22Rv1 (cell line): ENCODE results near the gene CNGA3.

Source experiments
- H3K27ac ChIP-seq: fragments of 450-650 bp; 2 replicates; pipeline ENCODE4 v1.5.1; 2017
- ZFX ChIP-seq: fragments of 450-650 bp; IDR thresholded peaks from 2 replicates; pipeline ENCODE4 v1.6.1; 2017; ENCODE audit warnings: antibody characterized with exemption, borderline replicate concordance
- TF ChIP-seq, protein P1 (sequence below): fragments of 450-650 bp; IDR thresholded peaks from 2 replicates; pipeline ENCODE4 v1.5.1; 2017; ENCODE audit warnings: mild to moderate bottlenecking

Gene CNGA3

DNA sequence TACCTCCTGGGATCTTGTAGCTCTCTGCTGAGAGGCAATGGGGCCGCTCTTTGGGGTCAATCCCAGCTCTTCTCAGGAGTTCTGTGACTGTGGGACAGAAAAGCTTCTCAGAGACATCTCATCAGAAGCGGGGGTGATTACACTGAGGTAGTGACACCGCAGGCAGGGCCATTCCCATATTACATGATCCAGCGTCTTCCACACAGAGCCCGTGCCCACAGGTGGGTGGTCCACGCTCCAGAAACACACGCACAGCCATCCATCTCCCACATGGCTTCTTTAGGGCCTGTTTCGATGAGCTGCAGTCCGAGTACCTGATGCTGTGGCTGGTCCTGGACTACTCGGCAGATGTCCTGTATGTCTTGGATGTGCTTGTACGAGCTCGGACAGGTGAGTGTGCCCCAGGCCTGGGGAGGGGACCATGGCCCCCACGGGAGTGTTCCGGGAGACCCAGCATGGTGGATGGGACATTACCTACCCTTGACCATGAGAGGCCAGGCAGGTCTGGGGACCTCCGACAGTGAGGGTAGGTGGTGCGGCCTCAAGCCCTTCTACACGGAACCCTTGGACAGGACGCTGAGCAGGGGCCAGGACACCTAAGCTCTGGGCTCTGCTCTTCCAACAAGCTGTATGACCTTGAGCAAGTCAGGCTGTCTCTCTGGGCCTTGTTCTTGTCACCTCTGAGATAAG is 45.5 kb downstream of the CNGA3 start:
- TF ChIP-seq ZFX, result no peak
- TF ChIP-seq, protein P1, sequence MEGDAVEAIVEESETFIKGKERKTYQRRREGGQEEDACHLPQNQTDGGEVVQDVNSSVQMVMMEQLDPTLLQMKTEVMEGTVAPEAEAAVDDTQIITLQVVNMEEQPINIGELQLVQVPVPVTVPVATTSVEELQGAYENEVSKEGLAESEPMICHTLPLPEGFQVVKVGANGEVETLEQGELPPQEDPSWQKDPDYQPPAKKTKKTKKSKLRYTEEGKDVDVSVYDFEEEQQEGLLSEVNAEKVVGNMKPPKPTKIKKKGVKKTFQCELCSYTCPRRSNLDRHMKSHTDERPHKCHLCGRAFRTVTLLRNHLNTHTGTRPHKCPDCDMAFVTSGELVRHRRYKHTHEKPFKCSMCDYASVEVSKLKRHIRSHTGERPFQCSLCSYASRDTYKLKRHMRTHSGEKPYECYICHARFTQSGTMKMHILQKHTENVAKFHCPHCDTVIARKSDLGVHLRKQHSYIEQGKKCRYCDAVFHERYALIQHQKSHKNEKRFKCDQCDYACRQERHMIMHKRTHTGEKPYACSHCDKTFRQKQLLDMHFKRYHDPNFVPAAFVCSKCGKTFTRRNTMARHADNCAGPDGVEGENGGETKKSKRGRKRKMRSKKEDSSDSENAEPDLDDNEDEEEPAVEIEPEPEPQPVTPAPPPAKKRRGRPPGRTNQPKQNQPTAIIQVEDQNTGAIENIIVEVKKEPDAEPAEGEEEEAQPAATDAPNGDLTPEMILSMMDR, result no peak
- no peak overlapping the region for H3K27ac ChIP-seq

DNA sequence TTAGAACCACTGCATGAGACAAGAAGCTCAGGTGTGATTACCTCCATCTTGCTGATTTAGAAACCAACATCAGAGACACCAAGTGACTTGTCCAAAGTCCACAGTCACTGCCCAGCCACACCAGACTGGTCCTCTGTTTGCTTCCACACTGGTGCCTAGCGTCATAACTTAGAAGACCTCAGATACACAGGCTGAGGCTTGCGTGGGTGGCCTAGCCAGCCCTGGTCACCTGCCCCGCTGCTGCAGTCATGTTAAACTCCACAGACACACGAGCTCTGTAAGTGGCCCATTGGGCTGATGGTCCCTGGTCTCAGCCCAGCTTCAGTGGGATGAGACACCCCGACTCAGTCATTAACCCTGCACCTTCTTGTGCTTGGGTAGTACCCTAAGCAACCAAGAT is 47.1 kb downstream of the CNGA3 start:
- TF ChIP-seq ZFX, result no peak
- TF ChIP-seq, protein P1, result no peak
- H3K27ac ChIP-seq, result no peak overlapping the region

DNA sequence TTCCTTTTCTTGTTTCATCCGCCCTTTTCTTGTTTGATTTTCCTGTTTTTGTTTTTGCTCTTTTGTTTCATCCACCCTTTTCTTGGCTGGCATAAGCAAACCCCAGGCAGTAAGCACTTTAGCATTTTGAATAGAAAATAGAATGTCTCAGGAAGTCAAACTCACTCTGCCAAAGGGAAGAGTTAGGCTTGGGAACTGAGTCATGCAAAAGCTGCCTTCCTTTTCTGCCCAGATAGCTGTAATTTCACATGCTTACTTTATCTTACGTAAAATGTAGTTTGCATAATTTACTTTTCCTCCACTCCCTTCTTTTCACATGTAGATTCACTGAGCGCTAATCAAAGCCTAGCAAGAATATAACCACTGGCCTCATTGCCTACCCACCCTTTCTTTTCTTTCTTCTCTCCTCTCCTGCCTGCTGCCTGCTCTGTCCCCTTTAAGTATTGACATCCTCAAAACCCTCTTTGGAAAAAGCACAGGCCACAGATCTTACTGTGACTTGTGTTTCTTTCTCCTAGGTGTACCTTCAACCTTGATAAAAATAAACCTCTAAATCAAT is 48.4 kb downstream of the CNGA3 start:
- no peak overlapping the region for H3K27ac ChIP-seq
- TF ChIP-seq ZFX, result no peak

DNA sequence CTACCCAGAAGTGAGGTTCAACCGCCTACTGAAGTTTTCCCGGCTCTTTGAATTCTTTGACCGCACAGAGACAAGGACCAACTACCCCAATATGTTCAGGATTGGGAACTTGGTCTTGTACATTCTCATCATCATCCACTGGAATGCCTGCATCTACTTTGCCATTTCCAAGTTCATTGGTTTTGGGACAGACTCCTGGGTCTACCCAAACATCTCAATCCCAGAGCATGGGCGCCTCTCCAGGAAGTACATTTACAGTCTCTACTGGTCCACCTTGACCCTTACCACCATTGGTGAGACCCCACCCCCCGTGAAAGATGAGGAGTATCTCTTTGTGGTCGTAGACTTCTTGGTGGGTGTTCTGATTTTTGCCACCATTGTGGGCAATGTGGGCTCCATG is 49.7 kb downstream of the CNGA3 start:
- TF ChIP-seq, protein P1, result no peak
- TF ChIP-seq ZFX, result no peak
- no peak overlapping the region for H3K27ac ChIP-seq

DNA sequence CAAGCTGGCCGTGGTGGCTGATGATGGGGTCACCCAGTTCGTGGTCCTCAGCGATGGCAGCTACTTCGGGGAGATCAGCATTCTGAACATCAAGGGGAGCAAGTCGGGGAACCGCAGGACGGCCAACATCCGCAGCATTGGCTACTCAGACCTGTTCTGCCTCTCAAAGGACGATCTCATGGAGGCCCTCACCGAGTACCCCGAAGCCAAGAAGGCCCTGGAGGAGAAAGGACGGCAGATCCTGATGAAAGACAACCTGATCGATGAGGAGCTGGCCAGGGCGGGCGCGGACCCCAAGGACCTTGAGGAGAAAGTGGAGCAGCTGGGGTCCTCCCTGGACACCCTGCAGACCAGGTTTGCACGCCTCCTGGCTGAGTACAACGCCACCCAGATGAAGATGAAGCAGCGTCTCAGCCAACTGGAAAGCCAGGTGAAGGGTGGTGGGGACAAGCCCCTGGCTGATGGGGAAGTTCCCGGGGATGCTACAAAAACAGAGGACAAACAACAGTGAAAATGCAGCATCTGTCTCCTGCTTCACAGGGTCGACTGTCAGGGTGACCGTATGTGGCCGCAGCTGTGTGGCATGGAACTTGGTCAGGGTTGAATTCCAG is 50.6 kb downstream of the CNGA3 start:
- TF ChIP-seq, protein P1, result no peak
- TF ChIP-seq ZFX, result no peak
- no peak overlapping the region for H3K27ac ChIP-seq

DNA sequence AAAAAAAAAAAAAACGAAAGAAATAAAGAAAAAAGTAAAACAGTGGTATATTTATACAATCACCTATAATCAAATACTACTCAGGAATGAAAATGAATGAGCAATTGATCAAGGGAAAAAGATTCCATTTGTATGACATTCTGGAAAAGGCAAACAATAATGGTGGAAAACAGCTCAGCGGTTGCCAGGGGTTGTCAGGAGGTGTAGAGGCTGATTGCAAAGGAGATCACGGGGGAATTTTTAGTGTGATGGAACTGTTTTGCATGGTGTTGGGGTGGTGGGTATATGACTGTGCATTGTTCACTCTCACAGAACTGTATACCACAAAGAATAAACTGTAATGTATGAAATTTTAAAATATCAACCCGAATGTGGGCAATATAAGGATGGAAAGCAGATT is 52.9 kb downstream of the CNGA3 start:
- no peak overlapping the region for H3K27ac ChIP-seq
- TF ChIP-seq, protein P1, result no peak
- TF ChIP-seq ZFX, result no peak

DNA sequence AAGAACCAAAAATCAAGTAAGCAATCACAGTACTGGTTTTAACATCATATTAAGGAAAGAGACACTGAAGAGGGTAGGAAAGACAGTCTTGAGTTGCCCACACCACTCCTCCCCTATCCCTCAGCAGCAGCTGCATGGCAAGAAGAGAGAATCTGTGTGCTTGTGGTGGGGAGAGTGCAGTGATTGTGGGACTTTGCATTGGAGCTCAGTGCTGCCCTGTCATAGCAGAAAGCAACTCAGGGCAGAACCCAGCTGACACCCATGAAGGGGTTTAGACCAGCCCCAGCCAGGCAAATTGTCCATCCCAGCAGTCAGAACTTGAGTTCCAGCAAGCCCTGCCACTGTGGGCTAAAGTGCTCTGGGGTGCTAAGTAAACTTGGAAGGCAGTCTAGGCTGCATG is 57.6 kb downstream of the CNGA3 start:
- no peak overlapping the region for H3K27ac ChIP-seq
- TF ChIP-seq ZFX, result no peak
- TF ChIP-seq, protein P1, result no peak
